IPS-18c (cell line): Measurements from ENCODE around the gene RBM44.
"Not testable (repeated sequence)": the region's sequence is repeated elsewhere in the genome, so short reads cannot be mapped to it uniquely, and the experiment has no call there.

Experiments
- H3K4me3 ChIP-seq: 2 replicates; pipeline ENCODE4 v1.7.0; 2013; ENCODE audit warnings: low read depth, mild to moderate bottlenecking, low read length, moderate library complexity; ENCODE audit not compliant: insufficient read depth
- H3K9me3 ChIP-seq: one replicate; pipeline ENCODE4 v1.6.1; 2013; ENCODE audit warnings: mild to moderate bottlenecking, low read length, moderate library complexity; ENCODE audit not compliant: control insufficient read depth, insufficient read depth

The RBM44 gene

GRCh38 chr2:237863102-237863511, 64.5 kb downstream of the RBM44 start:
- no peaks in the 10 kb centered on the region for H3K9me3 ChIP-seq
- H3K4me3 ChIP-seq: no peak overlapping the region

GRCh38 chr2:237863689-237864443, 65.3 kb downstream of the RBM44 start:
- Histone ChIP-seq H3K4me3 (no peak overlapping the region), H3K9me3 (no peaks in the 10 kb centered on the region)

GRCh38 chr2:237864444-237864931, 65.9 kb downstream of the RBM44 start:
- H3K4me3 ChIP-seq: no peak overlapping the region
- no peaks in the 10 kb centered on the region for H3K9me3 ChIP-seq

GRCh38 chr2:237864940-237865622, 66.5 kb downstream of the RBM44 start:
- H3K9me3 ChIP-seq: no peaks in the 10 kb centered on the region
- no peak overlapping the region for H3K4me3 ChIP-seq

GRCh38 chr2:237865623-237866041, 67.1 kb downstream of the RBM44 start:
- Histone ChIP-seq H3K4me3 (no peak overlapping the region), H3K9me3 (no peaks in the 10 kb centered on the region)

- Histone ChIP-seq H3K9me3 (no peaks in the 10 kb centered on the region), H3K4me3 (no peak overlapping the region)
These were observed 67.6 kb downstream of the RBM44 start for GRCh38 chr2:237866101-237866621.

- H3K4me3 ChIP-seq: no peak overlapping the region
These were observed 68.9 kb downstream of the RBM44 start for GRCh38 chr2:237867465-237867864.

GRCh38 chr2:237868074-237868473, 69.5 kb downstream of the RBM44 start:
- H3K9me3 ChIP-seq, H3K4me3 ChIP-seq: not testable (repeated sequence)

More at GRCh38 chr2:237867465-237867864, 68.9 kb downstream of the RBM44 start:
- H3K9me3 ChIP-seq: no peaks in the 10 kb centered on the region

- no peak overlapping the region for H3K4me3 ChIP-seq
- H3K9me3 ChIP-seq: no peaks in the 10 kb centered on the region
These were observed 70.2 kb downstream of the RBM44 start for GRCh38 chr2:237868631-237869342.

GRCh38 chr2:237869343-237870102, 70.9 kb downstream of the RBM44 start:
- Histone ChIP-seq H3K9me3 (no peaks in the 10 kb centered on the region), H3K4me3 (no peak overlapping the region)

GRCh38 chr2:237870126-237870525, 71.5 kb downstream of the RBM44 start:
- H3K9me3 ChIP-seq: no peaks in the 10 kb centered on the region

GRCh38 chr2:237870754-237871651, 72.4 kb downstream of the RBM44 start:
- Histone ChIP-seq H3K9me3 (no peaks in the 10 kb centered on the region), H3K4me3 (no peak overlapping the region)

More at GRCh38 chr2:237870126-237870525, 71.5 kb downstream of the RBM44 start:
- H3K4me3 ChIP-seq: no peak overlapping the region

GRCh38 chr2:237872178-237872887, 73.8 kb downstream of the RBM44 start:
- no peak overlapping the region for H3K4me3 ChIP-seq

GRCh38 chr2:237873421-237873831, 74.8 kb downstream of the RBM44 start:
- no peaks in the 10 kb centered on the region for H3K9me3 ChIP-seq
- H3K4me3 ChIP-seq: no peak overlapping the region

More at GRCh38 chr2:237872178-237872887, 73.8 kb downstream of the RBM44 start:
- H3K9me3 ChIP-seq: no peaks in the 10 kb centered on the region

GRCh38 chr2:237873897-237874551, 75.4 kb downstream of the RBM44 start:
- H3K4me3 ChIP-seq: no peak overlapping the region
- no peaks in the 10 kb centered on the region for H3K9me3 ChIP-seq
